Kidney (tissue), 14 donors: ENCODE data around the gene CNIH1. TPM values are rescaled to one million over a fixed set of nuclear protein-coding genes. Genes with fewer than 3 reads are reported as not detected.
A peak's percentile ranks its signal among the peaks of the same experiment; 100 is the strongest.

Experiments used
- DNase-seq, 5 donors: peaks; one replicate each; pipeline ENCODE4 v3.0.0-alpha.2; 2013 to 2020
- FAIRE-seq: peaks from 2 replicates; lab custom pipeline; 2012; peaks lifted over from hg19 to GRCh38; lab: Jason Lieb, UNC
- H3K27ac ChIP-seq, 2 donors: one replicate each; pipeline ENCODE4 v1.7.0; 2013; ENCODE audit warnings: low read depth in 2 of 2, low read length in 2 of 2, inconsistent platforms in 1 of 2
- H3K27me3 ChIP-seq: one replicate; pipeline ENCODE4 v1.7.1; 2013; ENCODE audit warnings: low read length, inconsistent platforms; ENCODE audit not compliant: control insufficient read depth, insufficient read depth
- H3K36me3 ChIP-seq, 3 donors: one replicate each; pipeline versions ENCODE4 v1.7.0 to v1.7.1; 2013; ENCODE audit warnings: low read length in 3 of 3, control low read depth in 1 of 3, inconsistent platforms in 1 of 3; ENCODE audit not compliant: insufficient read depth in 3 of 3, control insufficient read depth in 2 of 3
- H3K4me1 ChIP-seq, 3 donors: one replicate each; pipeline versions ENCODE4 v1.7.0 to v1.7.1; 2013; ENCODE audit warnings: low read length in 3 of 3, inconsistent platforms in 1 of 3, low read depth in 1 of 3; ENCODE audit not compliant: control insufficient read depth in 2 of 3, insufficient read depth in 2 of 3
- H3K4me3 ChIP-seq, 3 donors: one replicate each; pipeline versions ENCODE4 v1.7.0 to v1.8.1; 2013; ENCODE audit warnings: low read length in 3 of 3, control low read depth in 1 of 3, inconsistent platforms in 1 of 3
- H3K9ac ChIP-seq, 3 donors: one replicate each; pipeline versions ENCODE4 v1.7.0 to v1.7.1; 2013; ENCODE audit warnings: low read length in 3 of 3, control low read depth in 1 of 3, inconsistent platforms in 1 of 3
- H3K9me3 ChIP-seq, 3 donors: one replicate each; pipeline versions ENCODE4 v1.7.0 to v1.7.1; 2013; ENCODE audit warnings: low read length in 3 of 3, control low read depth in 1 of 3, inconsistent platforms in 1 of 3; ENCODE audit not compliant: control insufficient read depth in 2 of 3, insufficient read depth in 1 of 3
- intact Hi-C: fragments of 100-400 bp; cut with DNase I; formaldehyde crosslinking; loops from one replicate; pipeline ENCODE4 v1.11.1; 2022
- polyA plus RNA-seq: library from polyadenylated mRNA; stranded (reverse); fragments of 350-450 nt; fragmentation: Illumina TruSeq; extraction: RNeasy Lipid Tissue Mini Kit (QIAGEN cat#74804); gene quantifications from one replicate; pipeline ENCODE4 v1.2.3, GENCODE V29; 2014; ENCODE audit warnings: low read depth, low replicate concordance; ENCODE audit not compliant: insufficient read depth
- total RNA-seq: library from RNA; stranded (reverse); fragmentation: NEBNext Ultra II Directional; extraction: Animal tissue kit (Norgen Biotek cat#: 25700); gene quantifications from one replicate; pipeline ENCODE4 v1.2.1, GENCODE V29; 2021
- TF ChIP-seq, protein P1 (sequence below): IDR thresholded peaks from 3 replicates; pipeline ENCODE4 v1.5.1; 2012; ENCODE audit warnings: mild to moderate bottlenecking, moderate library complexity, borderline replicate concordance; ENCODE audit not compliant: insufficient read depth; ENCODE audit errors: extremely low read depth
- donor health status: control.
- donor health status: control.
- donor health status: control.
- donor health status: control.
- donor health status: control.
- donor health status: DM: yes; HTN: yes; CAD: no.
- donor health status: Normal renal cell carcinoma (clear cell type).

The CNIH1 gene
- total and polyA plus RNA-seq, 2 donors from 2014 or later = 64.8 to 78.3 TPM

DNA sequence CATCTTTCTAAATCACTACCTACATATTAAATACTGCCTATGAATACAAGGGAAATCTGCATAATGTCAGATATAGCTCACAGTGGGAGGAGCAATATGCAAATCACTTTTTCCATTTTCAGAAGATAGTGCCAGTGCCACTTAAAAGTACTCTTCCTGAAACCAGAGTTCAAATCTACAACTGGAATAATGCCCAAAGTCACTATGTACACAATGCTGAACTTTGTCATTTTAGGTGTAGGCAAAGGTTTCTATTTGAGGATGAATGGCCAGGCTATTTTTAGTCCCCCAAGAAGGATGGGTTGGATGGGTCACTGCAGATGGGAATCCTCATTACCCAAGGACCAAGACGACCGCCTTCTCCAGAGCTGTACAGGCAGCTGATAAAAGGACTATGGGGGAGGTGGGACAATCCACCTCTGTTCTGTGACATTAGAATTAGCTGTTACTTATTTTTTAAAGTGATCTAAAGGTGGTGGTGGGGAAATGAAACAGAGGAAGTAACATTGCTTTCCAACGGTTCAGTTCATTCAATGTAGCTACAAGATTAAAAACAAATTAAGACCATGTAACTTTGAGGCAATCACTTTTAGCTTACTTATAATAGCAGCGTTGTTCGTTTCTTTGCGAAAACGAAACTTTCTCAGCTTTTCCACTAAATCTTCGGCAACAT, 42.0 kb upstream of the CNIH1 start:
- H3K27ac ChIP-seq = no peak overlapping the region
- no peaks in the 10 kb centered on the region for H3K27me3 ChIP-seq
- FAIRE-seq = no peak
- peaks cover 0 to 6% (median 5%) of the 10 kb centered on the region in 3 donors for H3K4me1 ChIP-seq
- H3K36me3 ChIP-seq = peaks cover 0 to 4% (median 0%) of the 10 kb centered on the region in 3 donors
- no peak overlapping the region for H3K9ac ChIP-seq
- H3K4me3 ChIP-seq = no peak overlapping the region
- H3K9me3 ChIP-seq = no peaks in the 10 kb centered on the region
- DNase-seq = no peak
- intact Hi-C loops = no loop called here
- TF ChIP-seq, protein P1, sequence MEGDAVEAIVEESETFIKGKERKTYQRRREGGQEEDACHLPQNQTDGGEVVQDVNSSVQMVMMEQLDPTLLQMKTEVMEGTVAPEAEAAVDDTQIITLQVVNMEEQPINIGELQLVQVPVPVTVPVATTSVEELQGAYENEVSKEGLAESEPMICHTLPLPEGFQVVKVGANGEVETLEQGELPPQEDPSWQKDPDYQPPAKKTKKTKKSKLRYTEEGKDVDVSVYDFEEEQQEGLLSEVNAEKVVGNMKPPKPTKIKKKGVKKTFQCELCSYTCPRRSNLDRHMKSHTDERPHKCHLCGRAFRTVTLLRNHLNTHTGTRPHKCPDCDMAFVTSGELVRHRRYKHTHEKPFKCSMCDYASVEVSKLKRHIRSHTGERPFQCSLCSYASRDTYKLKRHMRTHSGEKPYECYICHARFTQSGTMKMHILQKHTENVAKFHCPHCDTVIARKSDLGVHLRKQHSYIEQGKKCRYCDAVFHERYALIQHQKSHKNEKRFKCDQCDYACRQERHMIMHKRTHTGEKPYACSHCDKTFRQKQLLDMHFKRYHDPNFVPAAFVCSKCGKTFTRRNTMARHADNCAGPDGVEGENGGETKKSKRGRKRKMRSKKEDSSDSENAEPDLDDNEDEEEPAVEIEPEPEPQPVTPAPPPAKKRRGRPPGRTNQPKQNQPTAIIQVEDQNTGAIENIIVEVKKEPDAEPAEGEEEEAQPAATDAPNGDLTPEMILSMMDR = no peak

DNA sequence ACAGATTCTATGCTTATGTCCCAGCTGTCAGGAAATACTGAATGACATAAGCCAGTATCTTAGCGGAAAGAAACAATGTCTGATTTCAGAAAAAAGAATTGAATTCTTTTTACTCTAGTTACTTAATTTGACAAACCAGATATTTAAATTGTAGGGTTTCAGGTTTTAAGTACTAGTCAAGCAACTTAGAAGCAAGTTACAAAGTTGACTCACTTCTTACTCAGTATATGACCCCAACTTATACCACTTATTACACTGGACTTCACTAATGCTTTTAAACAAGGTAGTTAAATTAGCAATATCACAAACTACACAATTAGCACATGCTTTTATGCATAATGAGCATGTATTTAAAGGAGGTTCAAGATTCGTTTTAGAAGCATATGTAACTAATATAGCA, 40.5 kb upstream of the CNIH1 start:
- Histone ChIP-seq H3K36me3 (peaks cover 0 to 8% (median 0%) of the 10 kb centered on the region in 3 donors), H3K9me3 (no peaks in the 10 kb centered on the region), H3K4me1 (peaks cover 0 to 6% (median 0%) of the 10 kb centered on the region in 3 donors), H3K27me3 (no peaks in the 10 kb centered on the region), H3K4me3 (no peak overlapping the region), H3K27ac (no peak overlapping the region), H3K9ac (no peak overlapping the region)
- TF ChIP-seq, protein P1 = no peak
- FAIRE-seq (no peak), DNase-seq (no peak)
- intact Hi-C loops = no loop called here

DNA sequence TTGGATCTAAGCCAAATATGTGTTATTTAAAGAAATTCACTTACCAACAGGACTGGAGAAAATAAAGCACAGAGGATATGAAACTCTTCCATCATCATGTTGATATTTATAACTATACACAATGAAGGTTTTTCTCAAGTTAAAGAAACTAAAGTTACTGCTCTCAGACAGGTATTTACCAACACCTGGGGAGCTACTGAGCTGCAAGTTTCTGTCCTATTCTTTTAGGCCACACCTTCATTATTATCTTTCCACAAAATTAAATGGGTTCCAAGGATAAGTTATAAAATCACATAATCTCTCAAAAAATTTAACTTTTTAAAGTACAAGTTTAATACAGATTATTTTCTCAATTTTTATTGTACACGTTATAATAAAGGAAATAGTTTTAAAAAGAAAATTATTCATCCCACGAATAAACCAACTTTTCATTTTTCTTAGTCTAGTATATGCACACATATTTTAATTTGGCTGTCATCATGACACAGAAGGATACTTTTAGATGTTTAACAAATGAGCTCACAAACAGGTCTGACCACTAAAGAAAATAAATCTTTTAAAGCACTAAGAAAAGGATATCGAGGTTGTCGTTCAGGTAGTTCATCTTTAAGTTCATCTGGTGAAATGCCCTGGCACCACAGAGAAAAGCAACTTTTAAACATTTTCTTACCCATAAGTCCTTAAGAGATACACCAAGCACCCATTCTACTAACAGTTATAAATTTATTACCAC, 39.8 kb upstream of the CNIH1 start:
- H3K36me3 ChIP-seq = peaks cover 0 to 8% (median 0%) of the 10 kb centered on the region in 3 donors
- intact Hi-C loops = no loop called here
- H3K4me1 ChIP-seq = peaks cover 0 to 6% (median 0%) of the 10 kb centered on the region in 3 donors
- peak; percentile 23 for FAIRE-seq
- no peak overlapping the region for H3K4me3 ChIP-seq
- H3K27me3 ChIP-seq = no peaks in the 10 kb centered on the region
- H3K27ac ChIP-seq = no peak overlapping the region
- no peaks in the 10 kb centered on the region for H3K9me3 ChIP-seq
- no peak for DNase-seq
- TF ChIP-seq, protein P1 = no peak
- H3K9ac ChIP-seq = no peak overlapping the region
